ENCODE data around the gene LRRC70. TPM values are rescaled to one million over a fixed set of nuclear protein-coding genes. Genes with fewer than 3 reads are reported as not detected.
A peak's percentile ranks its signal among the peaks of the same experiment; 100 is the strongest.

The LRRC70 gene
- total RNA-seq, 2 donors from 2014 or later = 5.8 to 6.1 TPM

GRCh38 chr5:62581836-62582597 lies 3.4 kb downstream of the LRRC70 start:
- Mint-ChIP-seq H3K27me3 (no peaks in the 10 kb centered on the region), H3K27ac (peak overlapping the region; percentile 32), H3K36me3 (ENCODE audit: low read depth) (peaks cover 2% of the 10 kb centered on the region), H3K4me1 (peaks cover 30% of the 10 kb centered on the region), H3K4me3 (no peak overlapping the region)
- no peak for ATAC-seq
- DNase-seq = no peak
- no peaks in the 10 kb centered on the region for H3K9me3 ChIP-seq (ENCODE audit: control insufficient read depth, low read length, poor library complexity, severe bottlenecking)

- Mint-ChIP-seq H3K4me1 (peaks cover 27% of the 10 kb centered on the region), H3K27me3 (no peaks in the 10 kb centered on the region), H3K36me3 (ENCODE audit: low read depth) (peaks cover 8% of the 10 kb centered on the region), H3K4me3 (no peak overlapping the region), H3K27ac (no peak overlapping the region)
- DNase-seq (no peak), ATAC-seq (no peak)
- no peaks in the 10 kb centered on the region for H3K9me3 ChIP-seq (ENCODE audit: control insufficient read depth, low read length, poor library complexity, severe bottlenecking)
Measured at GRCh38 chr5:62584391-62584790, 5.8 kb downstream of the LRRC70 start.

- H3K9me3 ChIP-seq (ENCODE audit: control insufficient read depth, low read length, poor library complexity, severe bottlenecking) = no peaks in the 10 kb centered on the region
- peak overlapping the region; percentile 53 for H3K27ac Mint-ChIP-seq
- no peaks in the 10 kb centered on the region for H3K27me3 Mint-ChIP-seq
- DNase-seq (no peak), ATAC-seq (no peak)
- peak overlapping the region; percentile 34 for H3K4me3 Mint-ChIP-seq
- peaks cover 26% of the 10 kb centered on the region for H3K4me1 Mint-ChIP-seq
- peaks cover 8% of the 10 kb centered on the region for H3K36me3 Mint-ChIP-seq (ENCODE audit: low read depth)
Measured at GRCh38 chr5:62585306-62585705, 6.7 kb downstream of the LRRC70 start.

GRCh38 chr5:62585751-62586150 lies 7.1 kb downstream of the LRRC70 start:
- Mint-ChIP-seq H3K4me3 (peak overlapping the region; percentile 34), H3K27me3 (no peaks in the 10 kb centered on the region), H3K36me3 (ENCODE audit: low read depth) (peaks cover 8% of the 10 kb centered on the region), H3K27ac (peak overlapping the region; percentile 53), H3K4me1 (peaks cover 23% of the 10 kb centered on the region)
- ATAC-seq (no peak), DNase-seq (no peak)
- no peaks in the 10 kb centered on the region for H3K9me3 ChIP-seq (ENCODE audit: control insufficient read depth, low read length, poor library complexity, severe bottlenecking)

- ATAC-seq = no peak
- Mint-ChIP-seq H3K36me3 (ENCODE audit: low read depth) (peaks cover 8% of the 10 kb centered on the region), H3K4me3 (no peak overlapping the region), H3K4me1 (peaks cover 13% of the 10 kb centered on the region), H3K27me3 (no peaks in the 10 kb centered on the region), H3K27ac (no peak overlapping the region)
- DNase-seq = no peak
- no peaks in the 10 kb centered on the region for H3K9me3 ChIP-seq (ENCODE audit: control insufficient read depth, low read length, poor library complexity, severe bottlenecking)
Measured at GRCh38 chr5:62587737-62588136, 9.1 kb downstream of the LRRC70 start.

GRCh38 chr5:62588668-62589067 lies 10.0 kb downstream of the LRRC70 start:
- no peaks in the 10 kb centered on the region for H3K9me3 ChIP-seq (ENCODE audit: control insufficient read depth, low read length, poor library complexity, severe bottlenecking)
- no peak for DNase-seq
- Mint-ChIP-seq H3K36me3 (ENCODE audit: low read depth) (peaks cover 10% of the 10 kb centered on the region), H3K4me1 (peaks cover 13% of the 10 kb centered on the region), H3K27me3 (no peaks in the 10 kb centered on the region), H3K27ac (no peak overlapping the region), H3K4me3 (no peak overlapping the region)
- ATAC-seq = no peak

GRCh38 chr5:62589504-62589903 lies 10.9 kb downstream of the LRRC70 start:
- H3K27ac Mint-ChIP-seq = no peak overlapping the region
- DNase-seq = no peak
- no peaks in the 10 kb centered on the region for H3K9me3 ChIP-seq (ENCODE audit: control insufficient read depth, low read length, poor library complexity, severe bottlenecking)
- peaks cover 14% of the 10 kb centered on the region for H3K4me1 Mint-ChIP-seq
- peaks cover 10% of the 10 kb centered on the region for H3K36me3 Mint-ChIP-seq (ENCODE audit: low read depth)
- ATAC-seq = no peak
- no peaks in the 10 kb centered on the region for H3K27me3 Mint-ChIP-seq
- H3K4me3 Mint-ChIP-seq = no peak overlapping the region

GRCh38 chr5:62590387-62590786 lies 11.8 kb downstream of the LRRC70 start:
- peaks cover 11% of the 10 kb centered on the region for H3K36me3 Mint-ChIP-seq (ENCODE audit: low read depth)
- no peak overlapping the region for H3K4me3 Mint-ChIP-seq
- DNase-seq (no peak), ATAC-seq (no peak)
- peaks cover 13% of the 10 kb centered on the region for H3K4me1 Mint-ChIP-seq
- no peak overlapping the region for H3K27ac Mint-ChIP-seq
- no peaks in the 10 kb centered on the region for H3K9me3 ChIP-seq (ENCODE audit: control insufficient read depth, low read length, poor library complexity, severe bottlenecking)
- H3K27me3 Mint-ChIP-seq = no peaks in the 10 kb centered on the region

GRCh38 chr5:62592558-62592957 lies 13.9 kb downstream of the LRRC70 start:
- ATAC-seq = no peak
- H3K9me3 ChIP-seq (ENCODE audit: control insufficient read depth, low read length, poor library complexity, severe bottlenecking) = no peaks in the 10 kb centered on the region
- no peak for DNase-seq
- H3K27me3 Mint-ChIP-seq = no peaks in the 10 kb centered on the region
- no peak overlapping the region for H3K4me3 Mint-ChIP-seq
- H3K27ac Mint-ChIP-seq = no peak overlapping the region
- H3K36me3 Mint-ChIP-seq (ENCODE audit: low read depth) = peaks cover 13% of the 10 kb centered on the region
- peaks cover 10% of the 10 kb centered on the region for H3K4me1 Mint-ChIP-seq

- Mint-ChIP-seq H3K27me3 (no peaks in the 10 kb centered on the region), H3K27ac (peak overlapping the region; percentile 0), H3K4me1 (peaks cover 10% of the 10 kb centered on the region), H3K4me3 (no peak overlapping the region), H3K36me3 (ENCODE audit: low read depth) (peaks cover 12% of the 10 kb centered on the region)
- DNase-seq = no peak
- H3K9me3 ChIP-seq (ENCODE audit: control insufficient read depth, low read length, poor library complexity, severe bottlenecking) = no peaks in the 10 kb centered on the region
- no peak for ATAC-seq
Measured at GRCh38 chr5:62593331-62593730, 14.7 kb downstream of the LRRC70 start.

GRCh38 chr5:62594364-62594984 lies 15.9 kb downstream of the LRRC70 start:
- H3K9me3 ChIP-seq (ENCODE audit: control insufficient read depth, low read length, poor library complexity, severe bottlenecking) = no peaks in the 10 kb centered on the region
- Mint-ChIP-seq H3K4me1 (peaks cover 10% of the 10 kb centered on the region), H3K27me3 (no peaks in the 10 kb centered on the region), H3K4me3 (no peak overlapping the region), H3K36me3 (ENCODE audit: low read depth) (peaks cover 7% of the 10 kb centered on the region), H3K27ac (no peak overlapping the region)
- ATAC-seq (no peak), DNase-seq (no peak)

- Mint-ChIP-seq H3K4me1 (peaks cover 10% of the 10 kb centered on the region), H3K27me3 (no peaks in the 10 kb centered on the region), H3K27ac (no peak overlapping the region), H3K4me3 (no peak overlapping the region), H3K36me3 (ENCODE audit: low read depth) (peaks cover 7% of the 10 kb centered on the region)
- DNase-seq (no peak), ATAC-seq (no peak)
- H3K9me3 ChIP-seq (ENCODE audit: control insufficient read depth, low read length, poor library complexity, severe bottlenecking) = no peaks in the 10 kb centered on the region
Measured at GRCh38 chr5:62596096-62596495, 17.5 kb downstream of the LRRC70 start.

GRCh38 chr5:62596691-62597090 lies 18.1 kb downstream of the LRRC70 start:
- no peaks in the 10 kb centered on the region for H3K9me3 ChIP-seq (ENCODE audit: control insufficient read depth, low read length, poor library complexity, severe bottlenecking)
- Mint-ChIP-seq H3K36me3 (ENCODE audit: low read depth) (peaks cover 7% of the 10 kb centered on the region), H3K27me3 (no peaks in the 10 kb centered on the region), H3K27ac (peak overlapping the region; percentile 27), H3K4me1 (peaks cover 10% of the 10 kb centered on the region), H3K4me3 (no peak overlapping the region)
- ATAC-seq = no peak
- DNase-seq = no peak

GRCh38 chr5:62597314-62597713 lies 18.7 kb downstream of the LRRC70 start:
- Mint-ChIP-seq H3K4me1 (peaks cover 10% of the 10 kb centered on the region), H3K27ac (peak overlapping the region; percentile 27), H3K36me3 (ENCODE audit: low read depth) (peaks cover 7% of the 10 kb centered on the region), H3K4me3 (no peak overlapping the region), H3K27me3 (no peaks in the 10 kb centered on the region)
- DNase-seq (no peak), ATAC-seq (no peak)
- no peaks in the 10 kb centered on the region for H3K9me3 ChIP-seq (ENCODE audit: control insufficient read depth, low read length, poor library complexity, severe bottlenecking)
